ENCODE data around the gene SLC4A1AP.

DNA sequence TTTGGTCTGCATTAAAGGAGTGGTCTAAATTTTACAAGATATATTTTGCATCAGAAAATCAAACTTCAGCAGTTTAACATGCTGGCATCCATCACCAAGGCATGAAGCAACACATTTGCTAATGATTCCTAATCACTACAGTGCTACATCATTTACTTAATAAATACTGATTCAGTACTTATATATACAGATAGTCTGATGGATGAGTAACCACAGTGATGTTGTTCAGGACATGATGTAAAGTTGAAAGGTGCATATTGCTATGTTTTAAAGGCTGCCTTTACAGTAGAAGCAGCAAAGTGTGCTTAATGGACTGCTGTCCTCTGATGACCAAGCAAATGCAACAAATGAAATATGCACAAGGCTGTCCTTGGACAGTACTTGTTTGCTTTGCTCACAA lies 11.3 kb upstream of the SLC4A1AP start:
- TF ChIP-seq POLR2AphosphoS5 (IDR thresholded peaks at IDR 0.05) (no peak), EP300 (IDR thresholded peaks at IDR 0.05) (no peak), POLR2A (IDR thresholded peaks at IDR 0.05) (no peak)
- TF ChIP-seq, protein P1, sequence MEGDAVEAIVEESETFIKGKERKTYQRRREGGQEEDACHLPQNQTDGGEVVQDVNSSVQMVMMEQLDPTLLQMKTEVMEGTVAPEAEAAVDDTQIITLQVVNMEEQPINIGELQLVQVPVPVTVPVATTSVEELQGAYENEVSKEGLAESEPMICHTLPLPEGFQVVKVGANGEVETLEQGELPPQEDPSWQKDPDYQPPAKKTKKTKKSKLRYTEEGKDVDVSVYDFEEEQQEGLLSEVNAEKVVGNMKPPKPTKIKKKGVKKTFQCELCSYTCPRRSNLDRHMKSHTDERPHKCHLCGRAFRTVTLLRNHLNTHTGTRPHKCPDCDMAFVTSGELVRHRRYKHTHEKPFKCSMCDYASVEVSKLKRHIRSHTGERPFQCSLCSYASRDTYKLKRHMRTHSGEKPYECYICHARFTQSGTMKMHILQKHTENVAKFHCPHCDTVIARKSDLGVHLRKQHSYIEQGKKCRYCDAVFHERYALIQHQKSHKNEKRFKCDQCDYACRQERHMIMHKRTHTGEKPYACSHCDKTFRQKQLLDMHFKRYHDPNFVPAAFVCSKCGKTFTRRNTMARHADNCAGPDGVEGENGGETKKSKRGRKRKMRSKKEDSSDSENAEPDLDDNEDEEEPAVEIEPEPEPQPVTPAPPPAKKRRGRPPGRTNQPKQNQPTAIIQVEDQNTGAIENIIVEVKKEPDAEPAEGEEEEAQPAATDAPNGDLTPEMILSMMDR (IDR thresholded peaks at IDR 0.05) = no peak

Measured in upper lobe of left lung (tissue), 4 donors.